ENCODE results near the gene IFNA5.

Gene IFNA5

GRCh38 chr9:21333226-21333625, 28.1 kb upstream of the IFNA5 start:
- Histone ChIP-seq H4K20me1 (ENCODE audit: insufficient read depth, low read length) (no peaks in the 10 kb centered on the region), H3K27me3 (replicated peaks; ENCODE audit: insufficient read depth, low read length) (no peaks in the 10 kb centered on the region), H3K27ac (ENCODE audit: low read length) (no peak overlapping the region), H3K79me2 (ENCODE audit: low read length) (peaks cover 43% of the 10 kb centered on the region), H2AFZ (ENCODE audit: low read length) (no peak overlapping the region), H3K36me3 (replicated peaks; ENCODE audit: insufficient read depth, low read length) (no peaks in the 10 kb centered on the region; the same call in 1 of the 2 replicates), H3K9ac (ENCODE audit: low read length) (no peak overlapping the region), H3K4me2 (ENCODE audit: low read depth, low read length) (no peak overlapping the region), H3K9me2 (replicated peaks; ENCODE audit: insufficient read depth, low read length) (no peaks in the 10 kb centered on the region), H3K4me3 (ENCODE audit: low read length) (no peak overlapping the region), H3K4me1 (ENCODE audit: low read length) (no peaks in the 10 kb centered on the region; the same call in 1 of the 2 replicates), H3F3A (ENCODE audit: insufficient read depth, low read length) (no peaks in the 10 kb centered on the region), H3K9me3 (replicated peaks; ENCODE audit: insufficient read depth, low read length) (no peaks in the 10 kb centered on the region)
- DNase-seq = no peak
- TF ChIP-seq EZH2 (optimal IDR thresholded peaks at IDR 0.05; ENCODE audit: low read depth, low read length) = no peak
- no peak for TF ChIP-seq CTCF (IDR thresholded peaks at IDR 0.05; ENCODE audit: low read length)
- TF ChIP-seq EZH2phosphoT487 (IDR thresholded peaks at IDR 0.05; ENCODE audit: low read length) = no peak

GRCh38 chr9:21331676-21332402, 26.7 kb upstream of the IFNA5 start:
- Histone ChIP-seq H4K20me1 (ENCODE audit: insufficient read depth, low read length) (0 out of 2 replicates have a peak, but pooled peaks cover 2% of the 10 kb centered on the region), H3K36me3 (replicated peaks; ENCODE audit: insufficient read depth, low read length) (no peaks in the 10 kb centered on the region; the same call in 1 of the 2 replicates), H3K4me3 (ENCODE audit: low read length) (no peak overlapping the region), H3F3A (ENCODE audit: insufficient read depth, low read length) (no peaks in the 10 kb centered on the region), H3K9me2 (replicated peaks; ENCODE audit: insufficient read depth, low read length) (no peaks in the 10 kb centered on the region), H3K4me2 (ENCODE audit: low read depth, low read length) (no peak overlapping the region), H3K9me3 (replicated peaks; ENCODE audit: insufficient read depth, low read length) (no peaks in the 10 kb centered on the region), H3K27me3 (replicated peaks; ENCODE audit: insufficient read depth, low read length) (no peaks in the 10 kb centered on the region), H2AFZ (ENCODE audit: low read length) (no peak overlapping the region), H3K4me1 (ENCODE audit: low read length) (no peaks in the 10 kb centered on the region; the same call in 1 of the 2 replicates), H3K9ac (ENCODE audit: low read length) (no peak overlapping the region), H3K27ac (ENCODE audit: low read length) (no peak overlapping the region), H3K79me2 (ENCODE audit: low read length) (peaks cover 43% of the 10 kb centered on the region)
- no peak for DNase-seq
- TF ChIP-seq EZH2phosphoT487 (IDR thresholded peaks at IDR 0.05; ENCODE audit: low read length) (no peak), CTCF (IDR thresholded peaks at IDR 0.05; ENCODE audit: low read length) (no peak), EZH2 (optimal IDR thresholded peaks at IDR 0.05; ENCODE audit: low read depth, low read length) (no peak)

GRCh38 chr9:21326526-21327139, 21.5 kb upstream of the IFNA5 start:
- Histone ChIP-seq H3K79me2 (ENCODE audit: low read length) (peaks cover 9% of the 10 kb centered on the region), H4K20me1 (ENCODE audit: insufficient read depth, low read length) (peaks cover 4% of the 10 kb centered on the region; the same call in 1 of the 2 replicates), H3K4me2 (ENCODE audit: low read depth, low read length) (no peak overlapping the region)

More at GRCh38 chr9:21326526-21327139, 21.5 kb upstream of the IFNA5 start:
- no peaks in the 10 kb centered on the region for H3K36me3 ChIP-seq (replicated peaks; ENCODE audit: insufficient read depth, low read length)
- H3K9me3 ChIP-seq (replicated peaks; ENCODE audit: insufficient read depth, low read length) = no peaks in the 10 kb centered on the region
- no peaks in the 10 kb centered on the region for H3F3A ChIP-seq (ENCODE audit: insufficient read depth, low read length)
- no peak overlapping the region for H2AFZ ChIP-seq (ENCODE audit: low read length)
- H3K9ac ChIP-seq (ENCODE audit: low read length) = no peak overlapping the region
- H3K4me3 ChIP-seq (ENCODE audit: low read length) = no peak overlapping the region
- H3K4me1 ChIP-seq (ENCODE audit: low read length) = no peaks in the 10 kb centered on the region
- no peaks in the 10 kb centered on the region for H3K9me2 ChIP-seq (replicated peaks; ENCODE audit: insufficient read depth, low read length)
- TF ChIP-seq CTCF (IDR thresholded peaks at IDR 0.05; ENCODE audit: low read length) (peak; percentile 49), EZH2phosphoT487 (IDR thresholded peaks at IDR 0.05; ENCODE audit: low read length) (no peak)
- no peak overlapping the region for H3K27ac ChIP-seq (ENCODE audit: low read length)
- H3K27me3 ChIP-seq (replicated peaks; ENCODE audit: insufficient read depth, low read length) = no peaks in the 10 kb centered on the region
- DNase-seq = peak; percentile 44
